ENCODE data around the gene TATDN2. TPM values are rescaled to one million over a fixed set of nuclear protein-coding genes. Genes with fewer than 3 reads are reported as not detected.

Gene TATDN2
- total RNA-seq, 1 experiment from 2014 or later = 14.1 TPM

DNA sequence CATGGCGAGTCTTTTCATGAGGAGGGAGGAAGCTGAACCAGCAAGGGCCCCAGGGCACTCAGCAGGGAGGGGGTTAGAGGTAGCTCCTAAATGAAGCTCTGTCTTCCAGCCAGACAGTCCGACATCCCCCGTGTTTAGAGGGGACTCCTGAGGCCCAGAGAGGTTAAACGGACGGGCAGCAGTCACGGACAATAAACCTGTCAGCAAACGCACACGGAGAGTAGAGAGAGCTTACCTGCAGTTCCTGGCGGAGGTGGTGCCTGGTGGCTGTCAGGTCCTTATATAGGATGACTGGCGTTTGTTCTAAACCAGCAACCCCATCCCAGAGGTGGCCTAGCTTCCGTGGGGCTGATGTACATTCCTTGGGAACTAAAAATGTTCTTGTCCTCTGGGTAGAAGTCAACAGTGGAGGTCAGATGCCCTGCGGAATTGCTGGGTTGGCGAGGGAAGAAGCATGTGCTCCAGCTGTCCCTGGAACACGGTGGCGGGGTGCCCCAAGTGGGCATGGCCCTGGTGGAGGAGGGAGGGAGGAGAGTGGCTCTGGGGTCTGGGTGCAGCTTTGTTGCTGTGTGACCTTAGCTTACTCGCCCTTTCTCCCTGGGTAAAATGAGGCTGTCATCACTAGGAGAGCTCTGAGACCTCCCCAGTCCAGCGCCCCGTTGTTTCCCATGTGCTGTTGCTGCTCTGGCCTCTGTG is 42.4 kb downstream of the TATDN2 start:
- Histone ChIP-seq H3K27me3 (ENCODE audit: low read length) (no peaks in the 10 kb centered on the region), H3K4me2 (ENCODE audit: low read length) (no peak overlapping the region), H3F3A (ENCODE audit: low read length, unreplicated experiment) (no peaks in the 10 kb centered on the region), H3K4me3 (ENCODE audit: low read length) (no peak overlapping the region), H3K9me2 (replicated peaks; ENCODE audit: low read length) (no peaks in the 10 kb centered on the region), H3K79me2 (ENCODE audit: low read length) (no peaks in the 10 kb centered on the region), H3K36me3 (ENCODE audit: low read depth, low read length) (peaks cover 10% of the 10 kb centered on the region; the same call in 1 of the 2 replicates), H3K9me3 (ENCODE audit: low read length) (no peaks in the 10 kb centered on the region), H3K4me1 (ENCODE audit: insufficient read depth, low read length) (peaks cover 11% of the 10 kb centered on the region), H2AFZ (ENCODE audit: low read length) (no peak overlapping the region), H3K9ac (ENCODE audit: low read length) (no peak overlapping the region), H3K27ac (ENCODE audit: low read length) (no peak overlapping the region), H4K20me1 (ENCODE audit: low read length) (no peaks in the 10 kb centered on the region)
- DNase-seq (no peak), ATAC-seq (no peak)
- no peak for TF ChIP-seq EZH2phosphoT487 (IDR thresholded peaks at IDR 0.05; ENCODE audit: borderline replicate concordance, low read length)
- no peak for TF ChIP-seq CTCF (conservative IDR thresholded peaks at IDR 0.05; ENCODE audit: low read depth, low read length)
- TF ChIP-seq EZH2 (IDR thresholded peaks at IDR 0.05; ENCODE audit: low read length, unreplicated experiment) = no peak
- ChIA-PET POLR2A (ENCODE audit: unreplicated experiment) (no interaction called here), CTCF (no interaction called here)
- BruUV-seq (replicated peaks) = no TSS peak
- intact Hi-C loops (cut with micrococcal nuclease) = no loop called here

- no peak overlapping the region for H3K4me3 ChIP-seq (ENCODE audit: low read length)
- CTCF ChIA-PET = no interaction called here
Observed at GRCh38 chr3:10291641-10292040, 43.4 kb downstream of the TATDN2 start.

More at GRCh38 chr3:10291641-10292040, 43.4 kb downstream of the TATDN2 start:
- Histone ChIP-seq H3K27me3 (ENCODE audit: low read length) (no peaks in the 10 kb centered on the region), H3K4me2 (ENCODE audit: low read length) (no peak overlapping the region), H2AFZ (ENCODE audit: low read length) (no peak overlapping the region), H3K4me1 (ENCODE audit: insufficient read depth, low read length) (peaks cover 1% of the 10 kb centered on the region; the same call in 1 of the 2 replicates), H3F3A (ENCODE audit: low read length, unreplicated experiment) (no peaks in the 10 kb centered on the region), H4K20me1 (ENCODE audit: low read length) (no peaks in the 10 kb centered on the region), H3K36me3 (ENCODE audit: low read depth, low read length) (peaks cover 10% of the 10 kb centered on the region; the same call in 1 of the 2 replicates), H3K9me3 (ENCODE audit: low read length) (no peaks in the 10 kb centered on the region), H3K9me2 (replicated peaks; ENCODE audit: low read length) (no peaks in the 10 kb centered on the region), H3K79me2 (ENCODE audit: low read length) (no peaks in the 10 kb centered on the region), H3K27ac (ENCODE audit: low read length) (no peak overlapping the region), H3K9ac (ENCODE audit: low read length) (no peak overlapping the region)
- intact Hi-C loops (cut with micrococcal nuclease) = no loop called here
- POLR2A ChIA-PET (ENCODE audit: unreplicated experiment) = no interaction called here
- ATAC-seq = no peak
- TF ChIP-seq EZH2 (IDR thresholded peaks at IDR 0.05; ENCODE audit: low read length, unreplicated experiment) = no peak
- no peak for TF ChIP-seq EZH2phosphoT487 (IDR thresholded peaks at IDR 0.05; ENCODE audit: borderline replicate concordance, low read length)
- no peak for TF ChIP-seq CTCF (conservative IDR thresholded peaks at IDR 0.05; ENCODE audit: low read depth, low read length)
- no TSS peak for BruUV-seq (replicated peaks)
- DNase-seq = no peak

All from PC-3 (cell line).